ENCODE results near the gene ZNF699.
"Not testable (repeated sequence)": the region's sequence is repeated elsewhere in the genome, so short reads cannot be mapped to it uniquely, and the experiment has no call there.

Gene ZNF699

GRCh38 chr19:9309139-9309973 lies at the start of gene ZNF699:
TSS of gene ZNF699 (minus strand) at chr19:9309838. CDS start at chr19:9305119, 4,719 bp downstream.
- intact Hi-C loops (cut with micrococcal nuclease): loop anchor here (1.0 kb wide), 2 partner anchors 15 to 169 kb away; partner anchors contain the start of genes ZNF317 and ZNF559
- Mint-ChIP-seq H3K4me3 (peak within 1 kb of the TSS; percentile 92), H3K36me3 (ENCODE audit: low read depth) (peaks cover 35% of the 10 kb centered on the region), H3K27ac (peak within 1 kb of the TSS; percentile 98), H3K4me1 (ENCODE audit: low read depth) (peaks cover 22% of the 10 kb centered on the region), H3K27me3 (peaks cover 2% of the 10 kb centered on the region), H3K9me3 (peaks cover 32% of the 10 kb centered on the region)

DNA sequence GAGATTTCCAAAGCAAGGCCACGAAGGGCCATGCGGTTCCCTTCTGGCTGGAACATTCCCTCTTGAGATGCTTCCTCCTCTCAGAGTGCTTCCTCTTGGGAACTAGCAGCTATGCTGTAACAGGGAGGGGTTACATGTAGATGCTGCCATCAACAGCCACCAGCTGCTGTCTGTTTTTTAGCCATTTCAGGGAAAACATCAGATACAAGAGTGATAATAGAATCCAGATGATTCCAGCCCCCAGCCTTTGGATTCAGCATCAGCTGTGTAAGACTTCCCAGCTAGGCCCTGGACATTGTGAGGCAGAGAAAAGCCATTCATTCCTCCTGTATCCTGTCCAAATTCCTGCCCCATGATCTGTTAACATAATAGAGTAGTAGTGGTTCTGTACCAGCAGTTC lies 45.0 kb upstream of the ZNF699 start:
- Mint-ChIP-seq H3K36me3 (ENCODE audit: low read depth) (peaks cover 14% of the 10 kb centered on the region), H3K9me3 (peaks cover 81% of the 10 kb centered on the region), H3K4me3 (no peak overlapping the region), H3K4me1 (ENCODE audit: low read depth) (no peaks in the 10 kb centered on the region), H3K27me3 (no peaks in the 10 kb centered on the region), H3K27ac (no peak overlapping the region)
- intact Hi-C loops (cut with micrococcal nuclease): no loop called here

DNA sequence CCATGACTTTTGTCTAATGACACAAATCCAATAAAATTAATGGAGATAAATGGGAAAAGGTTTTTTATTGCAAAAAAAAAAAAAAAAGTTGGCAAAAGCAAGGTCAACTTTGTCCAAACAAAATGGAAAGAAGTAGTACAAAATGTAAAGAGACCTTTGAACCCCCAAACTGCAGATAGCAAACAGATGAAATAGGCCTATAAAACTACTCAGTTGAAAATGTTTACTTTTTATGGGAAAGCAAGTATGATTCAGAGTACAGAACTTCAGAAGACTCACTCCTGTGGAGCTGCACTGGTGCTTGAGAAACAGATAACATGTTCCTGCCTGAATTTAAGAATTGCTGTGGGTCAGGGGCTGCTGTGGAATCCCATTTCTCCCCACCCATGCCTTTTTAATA lies 43.4 kb upstream of the ZNF699 start:
- H3K36me3 Mint-ChIP-seq (ENCODE audit: low read depth): peaks cover 25% of the 10 kb centered on the region

GRCh38 chr19:9352505-9352904 lies 42.9 kb upstream of the ZNF699 start:
- H3K9me3 Mint-ChIP-seq: peaks cover 87% of the 10 kb centered on the region
- H3K4me1 Mint-ChIP-seq (ENCODE audit: low read depth): no peaks in the 10 kb centered on the region
- H3K27ac Mint-ChIP-seq: no peak overlapping the region
- H3K27me3 Mint-ChIP-seq: no peaks in the 10 kb centered on the region
- H3K4me3 Mint-ChIP-seq: no peak overlapping the region
- intact Hi-C loops (cut with micrococcal nuclease): no loop called here
- H3K36me3 Mint-ChIP-seq (ENCODE audit: low read depth): peaks cover 20% of the 10 kb centered on the region

More for the DNA sequence above, 43.4 kb upstream of the ZNF699 start:
- Mint-ChIP-seq H3K9me3 (peaks cover 87% of the 10 kb centered on the region), H3K27ac (no peak overlapping the region), H3K27me3 (no peaks in the 10 kb centered on the region), H3K4me1 (ENCODE audit: low read depth) (no peaks in the 10 kb centered on the region), H3K4me3 (no peak overlapping the region)
- intact Hi-C loops (cut with micrococcal nuclease): no loop called here

DNA sequence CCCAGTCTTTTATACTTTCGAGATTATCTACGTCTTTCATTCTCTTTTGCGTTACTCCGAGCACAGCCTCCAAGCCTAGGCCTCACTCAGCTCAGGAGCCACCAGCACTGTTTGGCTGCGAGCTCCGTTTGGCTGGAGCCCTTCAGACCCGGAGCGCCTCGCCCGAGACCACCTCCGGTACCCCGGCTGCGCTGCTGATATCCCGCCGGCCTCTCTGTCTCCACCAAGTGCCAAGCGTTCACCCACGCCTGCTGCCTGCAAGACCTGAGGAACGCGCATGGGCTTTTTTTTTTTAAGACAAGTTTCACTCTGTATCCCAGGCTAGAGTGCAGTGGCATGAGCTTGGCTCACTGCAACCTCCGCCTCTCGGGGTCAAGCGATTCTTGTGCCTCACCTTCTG lies 39.0 kb upstream of the ZNF699 start:
- intact Hi-C loops (cut with micrococcal nuclease): no loop called here
- Mint-ChIP-seq H3K9me3 (peaks cover 84% of the 10 kb centered on the region), H3K27me3 (no peaks in the 10 kb centered on the region), H3K4me3 (no peak overlapping the region), H3K36me3 (ENCODE audit: low read depth) (peaks cover 39% of the 10 kb centered on the region), H3K4me1 (ENCODE audit: low read depth) (no peaks in the 10 kb centered on the region), H3K27ac (no peak overlapping the region)

GRCh38 chr19:9348253-9348652 lies 38.6 kb upstream of the ZNF699 start:
- Mint-ChIP-seq H3K27ac (no peak overlapping the region), H3K36me3 (ENCODE audit: low read depth) (peaks cover 43% of the 10 kb centered on the region), H3K4me1 (ENCODE audit: low read depth) (no peaks in the 10 kb centered on the region), H3K27me3 (no peaks in the 10 kb centered on the region), H3K4me3 (no peak overlapping the region), H3K9me3 (peaks cover 88% of the 10 kb centered on the region)
- intact Hi-C loops (cut with micrococcal nuclease): no loop called here

DNA sequence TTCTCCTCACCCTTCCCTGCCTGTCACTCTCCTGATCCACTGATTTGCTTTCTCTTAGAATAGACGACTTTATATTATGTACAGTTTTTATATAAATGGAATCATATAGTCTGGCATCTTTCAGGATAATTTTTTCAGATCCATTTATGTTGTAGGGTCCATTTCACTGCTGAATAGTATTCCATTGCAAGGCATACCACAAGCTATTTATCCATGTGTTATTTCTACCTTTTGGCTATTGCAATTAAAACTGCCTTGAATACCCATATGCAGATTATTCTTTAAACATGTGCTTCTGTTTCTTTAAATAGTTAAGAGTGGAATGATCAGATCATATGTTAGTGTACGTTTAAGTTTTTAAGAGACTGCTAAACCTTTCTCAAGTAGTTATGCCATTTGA lies 35.4 kb upstream of the ZNF699 start:
- Mint-ChIP-seq H3K4me1 (ENCODE audit: low read depth) (no peaks in the 10 kb centered on the region), H3K27ac (no peak overlapping the region), H3K9me3 (peaks cover 92% of the 10 kb centered on the region), H3K4me3 (no peak overlapping the region), H3K36me3 (ENCODE audit: low read depth) (peaks cover 69% of the 10 kb centered on the region), H3K27me3 (no peaks in the 10 kb centered on the region)
- intact Hi-C loops (cut with micrococcal nuclease): no loop called here

GRCh38 chr19:9342610-9343304 lies 33.1 kb upstream of the ZNF699 start:
- H3K9me3 Mint-ChIP-seq: peaks cover 92% of the 10 kb centered on the region
- no peaks in the 10 kb centered on the region for H3K4me1 Mint-ChIP-seq (ENCODE audit: low read depth)
- peaks cover 81% of the 10 kb centered on the region for H3K36me3 Mint-ChIP-seq (ENCODE audit: low read depth)
- H3K4me3 Mint-ChIP-seq: no peak overlapping the region
- intact Hi-C loops (cut with micrococcal nuclease): no loop called here
- H3K27ac Mint-ChIP-seq: no peak overlapping the region
- no peaks in the 10 kb centered on the region for H3K27me3 Mint-ChIP-seq

DNA sequence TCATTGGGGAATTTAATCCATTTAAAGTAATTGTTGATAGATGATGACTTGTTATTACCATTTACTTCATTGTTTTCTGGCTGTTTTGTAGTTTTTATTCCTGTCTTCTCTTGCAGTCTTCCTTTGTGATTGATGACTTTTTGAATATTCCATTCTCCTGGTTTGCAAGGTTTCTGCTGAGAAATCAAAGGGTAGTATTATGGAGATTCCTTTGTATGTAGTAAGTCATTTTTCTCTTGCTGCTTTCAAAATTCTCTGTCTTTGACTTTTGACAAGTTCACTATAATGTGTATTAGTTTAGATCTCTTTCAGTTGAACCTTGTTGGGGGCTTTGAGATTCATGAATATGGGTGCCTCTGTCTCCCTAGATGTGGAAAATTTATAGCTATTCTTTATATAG lies 20.4 kb upstream of the ZNF699 start:
- Mint-ChIP-seq H3K27me3 (no peaks in the 10 kb centered on the region), H3K4me3 (no peak overlapping the region), H3K27ac (no peak overlapping the region), H3K9me3 (peaks cover 84% of the 10 kb centered on the region), H3K36me3 (ENCODE audit: low read depth) (peaks cover 93% of the 10 kb centered on the region), H3K4me1 (ENCODE audit: low read depth) (peaks cover 3% of the 10 kb centered on the region)
- intact Hi-C loops (cut with micrococcal nuclease): no loop called here

DNA sequence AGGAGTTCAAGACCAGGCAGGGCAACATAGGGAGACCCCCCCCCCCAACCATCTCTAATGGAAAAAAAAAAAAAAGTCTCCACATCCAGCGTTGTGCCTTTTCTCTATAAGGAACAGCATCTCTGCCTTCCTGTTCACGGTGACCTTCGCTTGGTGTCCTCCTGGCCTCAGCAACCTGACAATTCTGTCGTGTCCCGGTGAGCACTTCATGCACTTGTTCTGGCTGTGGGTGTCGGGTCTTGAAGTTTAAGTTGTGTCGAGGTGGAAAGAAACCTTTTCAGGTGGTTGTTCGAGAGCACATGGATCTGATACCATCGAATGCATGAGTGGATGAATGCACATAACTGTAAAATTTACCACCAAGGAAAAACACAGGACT lies 14.9 kb upstream of the ZNF699 start:
- Mint-ChIP-seq H3K27ac (peak overlapping the region; percentile 92), H3K27me3 (peaks cover 1% of the 10 kb centered on the region), H3K4me3 (peak overlapping the region; percentile 93), H3K36me3 (ENCODE audit: low read depth) (peaks cover 73% of the 10 kb centered on the region), H3K9me3 (peaks cover 67% of the 10 kb centered on the region), H3K4me1 (ENCODE audit: low read depth) (peaks cover 17% of the 10 kb centered on the region)
- intact Hi-C loops (cut with micrococcal nuclease): loop anchor here (1.0 kb wide), 1 partner anchor 15 kb away; the partner anchor contains the start of gene ZNF699

- intact Hi-C loops (cut with micrococcal nuclease): loop anchor here (1.0 kb wide), 1 partner anchor 15 kb away; the partner anchor contains the start of gene ZNF699
- Mint-ChIP-seq H3K36me3 (ENCODE audit: low read depth) (peaks cover 67% of the 10 kb centered on the region), H3K9me3 (peaks cover 62% of the 10 kb centered on the region), H3K4me1 (ENCODE audit: low read depth) (peaks cover 17% of the 10 kb centered on the region), H3K4me3 (peak within 1 kb of the TSS; percentile 93), H3K27me3 (peaks cover 1% of the 10 kb centered on the region), H3K27ac (peak within 1 kb of the TSS; percentile 92)
Measured at GRCh38 chr19:9323919-9324583, 14.4 kb upstream of the ZNF699 start, which contains the start of gene ZNF559. TSS of gene ZNF559 (plus strand) at chr19:9324179. CDS start at chr19:9338550, 14,371 bp downstream.

DNA sequence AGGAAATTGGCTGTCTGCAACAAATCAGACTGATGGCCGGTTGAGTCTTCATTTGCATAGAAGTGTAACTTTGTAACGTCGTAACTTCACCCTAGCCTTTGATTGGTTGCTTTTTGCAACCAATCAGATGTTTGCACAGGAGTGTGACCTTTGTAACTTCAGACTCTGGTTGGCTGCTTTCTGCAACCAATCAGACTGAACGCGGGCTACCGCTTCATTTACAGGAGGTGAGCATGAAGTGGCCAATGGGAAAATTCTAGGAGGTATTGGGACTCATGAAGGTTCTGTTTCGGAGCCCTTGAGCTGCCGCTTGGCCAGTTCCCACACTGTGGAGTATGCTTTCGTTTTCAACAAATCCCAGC lies 13.9 kb upstream of the ZNF699 start:
- intact Hi-C loops (cut with micrococcal nuclease): no loop called here
- Mint-ChIP-seq H3K27me3 (peaks cover 1% of the 10 kb centered on the region), H3K4me1 (ENCODE audit: low read depth) (peaks cover 17% of the 10 kb centered on the region), H3K27ac (peak overlapping the region; percentile 92), H3K4me3 (peak overlapping the region; percentile 93), H3K36me3 (ENCODE audit: low read depth) (peaks cover 62% of the 10 kb centered on the region), H3K9me3 (peaks cover 63% of the 10 kb centered on the region)

GRCh38 chr19:9322201-9322600 lies 12.6 kb upstream of the ZNF699 start:
- H3K27ac Mint-ChIP-seq; H3K4me3 Mint-ChIP-seq; H3K27me3 Mint-ChIP-seq; intact Hi-C loops (cut with micrococcal nuclease): not testable (repeated sequence)
- H3K4me1 Mint-ChIP-seq (ENCODE audit: low read depth): peaks cover 17% of the 10 kb centered on the region
- peaks cover 63% of the 10 kb centered on the region for H3K9me3 Mint-ChIP-seq
- peaks cover 49% of the 10 kb centered on the region for H3K36me3 Mint-ChIP-seq (ENCODE audit: low read depth)

DNA sequence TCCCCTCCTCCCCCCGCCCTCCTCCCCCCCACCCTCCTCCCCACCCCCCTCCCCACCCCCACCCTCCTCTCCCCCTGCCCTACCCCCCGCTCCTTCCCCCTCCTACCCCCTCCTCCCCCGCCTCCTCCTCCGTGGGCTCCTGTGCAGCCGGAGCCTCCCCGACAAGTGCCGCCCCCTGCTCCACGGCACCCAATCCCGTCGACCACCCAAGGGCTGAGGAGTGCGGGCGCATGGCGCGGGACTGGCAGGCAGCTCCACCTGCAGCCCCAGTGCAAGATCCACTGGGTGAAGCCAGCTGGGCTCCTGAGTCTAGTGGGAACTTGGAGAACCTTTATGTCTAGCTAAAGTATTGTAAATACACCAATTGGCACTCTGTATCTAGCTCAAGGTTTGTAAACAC lies 12.1 kb upstream of the ZNF699 start:
- H3K4me3 Mint-ChIP-seq; H3K27ac Mint-ChIP-seq; intact Hi-C loops (cut with micrococcal nuclease); H3K27me3 Mint-ChIP-seq: not testable (repeated sequence)
- Mint-ChIP-seq H3K9me3 (peaks cover 65% of the 10 kb centered on the region), H3K36me3 (ENCODE audit: low read depth) (peaks cover 44% of the 10 kb centered on the region), H3K4me1 (ENCODE audit: low read depth) (peaks cover 17% of the 10 kb centered on the region)
